ENCODE data around the gene PTPRK. TPM values are rescaled to one million over a fixed set of nuclear protein-coding genes. Genes with fewer than 3 reads are reported as not detected.

Gene PTPRK
- total and polyA plus RNA-seq, 4 donors = 8.2 to 224 (median 42.9) TPM

DNA sequence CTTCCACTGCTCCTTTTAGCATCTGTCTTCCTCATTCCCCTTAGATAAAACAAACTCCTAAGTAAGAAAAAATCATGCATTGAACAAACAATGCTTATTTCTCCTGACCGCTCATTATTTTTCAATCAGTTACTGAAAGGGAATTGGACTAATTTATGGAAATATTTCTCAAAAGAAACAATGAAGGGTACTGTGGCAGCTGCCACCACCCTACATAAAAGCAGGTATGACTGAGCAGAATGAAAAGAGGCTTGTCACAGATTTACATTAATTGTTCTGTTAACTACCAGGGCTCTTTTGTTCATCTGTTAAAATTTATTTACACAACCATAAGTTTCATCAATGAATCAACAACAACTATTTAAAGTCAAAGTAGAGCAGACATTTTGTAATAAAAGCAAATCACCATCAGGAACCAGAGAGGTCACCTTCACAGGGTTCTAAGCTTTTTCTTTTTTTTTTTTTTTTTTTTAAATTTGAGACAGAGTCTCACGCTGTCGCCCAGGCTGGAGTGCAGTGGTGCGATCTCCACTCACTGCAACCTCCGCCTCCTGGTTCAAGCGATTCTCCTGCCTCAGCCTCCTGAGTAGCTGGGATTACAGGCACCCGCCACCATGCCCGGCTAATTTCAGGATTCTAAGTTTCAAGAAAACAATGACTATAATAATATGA lies 204.0 kb downstream of the PTPRK start:
- Histone ChIP-seq H3K4me1 (ENCODE audit: control insufficient read depth in 5 of 5, insufficient read depth in 5 of 5, low read length in 5 of 5) (peaks cover 0 to 14% (median 0%) of the 10 kb centered on the region in 5 donors), H3K27ac (ENCODE audit: low read depth in 1 of 2, low read length in 1 of 2) (no peak overlapping the region), H3K27me3 (ENCODE audit: control insufficient read depth in 3 of 3, insufficient read depth in 3 of 3, low read length in 2 of 3) (no peaks in the 10 kb centered on the region), H3K4me3 (no peak overlapping the region), H3K9me3 (ENCODE audit: control insufficient read depth in 4 of 4, insufficient read depth in 3 of 4, low read length in 3 of 4) (no peaks in the 10 kb centered on the region), H3K36me3 (ENCODE audit: control insufficient read depth in 4 of 4, insufficient read depth in 4 of 4, low read length in 4 of 4) (no peaks in the 10 kb centered on the region), H3K9ac (ENCODE audit: insufficient read depth in 1 of 2, low read length in 2 of 2) (no peak overlapping the region)
- no peak for DNase-seq
- ATAC-seq (ENCODE audit: insufficient read depth, low FRiP score) = no peak
- 97 to 99% methylated on average over 8 of the region's 8 CpGs for WGBS, 2 donors
- TF ChIP-seq, protein P1, sequence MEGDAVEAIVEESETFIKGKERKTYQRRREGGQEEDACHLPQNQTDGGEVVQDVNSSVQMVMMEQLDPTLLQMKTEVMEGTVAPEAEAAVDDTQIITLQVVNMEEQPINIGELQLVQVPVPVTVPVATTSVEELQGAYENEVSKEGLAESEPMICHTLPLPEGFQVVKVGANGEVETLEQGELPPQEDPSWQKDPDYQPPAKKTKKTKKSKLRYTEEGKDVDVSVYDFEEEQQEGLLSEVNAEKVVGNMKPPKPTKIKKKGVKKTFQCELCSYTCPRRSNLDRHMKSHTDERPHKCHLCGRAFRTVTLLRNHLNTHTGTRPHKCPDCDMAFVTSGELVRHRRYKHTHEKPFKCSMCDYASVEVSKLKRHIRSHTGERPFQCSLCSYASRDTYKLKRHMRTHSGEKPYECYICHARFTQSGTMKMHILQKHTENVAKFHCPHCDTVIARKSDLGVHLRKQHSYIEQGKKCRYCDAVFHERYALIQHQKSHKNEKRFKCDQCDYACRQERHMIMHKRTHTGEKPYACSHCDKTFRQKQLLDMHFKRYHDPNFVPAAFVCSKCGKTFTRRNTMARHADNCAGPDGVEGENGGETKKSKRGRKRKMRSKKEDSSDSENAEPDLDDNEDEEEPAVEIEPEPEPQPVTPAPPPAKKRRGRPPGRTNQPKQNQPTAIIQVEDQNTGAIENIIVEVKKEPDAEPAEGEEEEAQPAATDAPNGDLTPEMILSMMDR (IDR thresholded peaks at IDR 0.05; ENCODE audit: control extremely low read depth, extremely low read depth) = no peak

DNA sequence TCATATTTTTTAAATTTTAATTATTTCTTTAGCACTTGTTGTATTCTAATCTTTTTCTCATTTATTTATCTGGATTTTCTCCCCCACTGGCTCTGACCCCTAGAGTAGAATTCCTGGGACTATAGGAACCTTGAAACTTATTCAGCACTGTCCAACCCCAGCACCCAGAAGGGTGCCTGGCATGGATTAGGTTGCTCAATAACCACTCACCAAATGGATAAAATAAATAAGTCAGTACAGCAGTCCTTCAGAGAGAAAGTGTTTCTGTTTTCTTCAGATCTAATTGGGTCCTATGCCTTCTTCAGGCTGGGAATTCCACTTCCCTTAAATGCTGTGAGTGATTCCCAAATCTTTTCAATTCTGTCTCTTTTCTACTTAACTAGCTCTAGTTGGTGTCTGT lies 206.2 kb downstream of the PTPRK start:
- H3K27me3 ChIP-seq (ENCODE audit: control insufficient read depth in 3 of 3, insufficient read depth in 3 of 3, low read length in 2 of 3) = no peaks in the 10 kb centered on the region
- no peak overlapping the region for H3K9ac ChIP-seq (ENCODE audit: insufficient read depth in 1 of 2, low read length in 2 of 2)
- TF ChIP-seq, protein P1 (IDR thresholded peaks at IDR 0.05; ENCODE audit: control extremely low read depth, extremely low read depth) = no peak
- no peak overlapping the region for H3K27ac ChIP-seq (ENCODE audit: low read depth in 1 of 2, low read length in 1 of 2)
- peaks cover 0 to 18% (median 0%) of the 10 kb centered on the region in 5 donors for H3K4me1 ChIP-seq (ENCODE audit: control insufficient read depth in 5 of 5, insufficient read depth in 5 of 5, low read length in 5 of 5)
- DNase-seq (no peak), ATAC-seq (ENCODE audit: insufficient read depth, low FRiP score) (no peak)
- no peaks in the 10 kb centered on the region for H3K9me3 ChIP-seq (ENCODE audit: control insufficient read depth in 4 of 4, insufficient read depth in 3 of 4, low read length in 3 of 4)
- no peak overlapping the region for H3K4me3 ChIP-seq
- no peaks in the 10 kb centered on the region for H3K36me3 ChIP-seq (ENCODE audit: control insufficient read depth in 4 of 4, insufficient read depth in 4 of 4, low read length in 4 of 4)

DNA sequence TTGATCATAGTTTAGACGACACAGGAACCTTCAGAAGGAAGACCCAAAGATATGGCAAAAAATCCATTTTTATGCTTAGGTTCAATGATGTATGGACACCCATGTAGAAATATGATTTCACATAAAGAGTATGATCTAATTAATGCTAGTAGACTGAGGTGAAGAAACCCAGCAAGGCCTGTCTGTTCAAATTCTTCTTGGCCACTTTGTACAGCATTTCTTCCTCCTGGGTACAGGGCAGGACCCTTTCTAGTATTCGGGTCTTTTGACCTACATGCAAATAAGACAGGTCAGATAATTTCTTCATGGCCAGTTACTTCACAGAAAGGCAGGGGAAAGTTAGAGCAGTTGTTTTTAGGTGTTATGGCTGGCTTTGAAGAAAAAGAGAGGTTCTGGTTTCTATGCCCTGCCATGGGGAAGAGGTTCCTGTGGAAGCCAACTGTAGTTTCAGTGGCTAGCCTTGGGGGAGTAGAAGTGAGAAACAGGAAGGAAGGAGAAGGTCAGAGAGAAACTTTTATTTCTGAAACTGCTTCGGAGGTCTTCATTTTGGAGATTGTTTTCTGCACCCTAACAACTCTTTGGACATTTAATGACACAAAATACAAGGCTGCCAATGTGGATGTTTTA lies 208.3 kb downstream of the PTPRK start:
- Histone ChIP-seq H3K36me3 (ENCODE audit: control insufficient read depth in 4 of 4, insufficient read depth in 4 of 4, low read length in 4 of 4) (no peaks in the 10 kb centered on the region), H3K27me3 (ENCODE audit: control insufficient read depth in 3 of 3, insufficient read depth in 3 of 3, low read length in 2 of 3) (no peaks in the 10 kb centered on the region), H3K9ac (ENCODE audit: insufficient read depth in 1 of 2, low read length in 2 of 2) (no peak overlapping the region), H3K4me1 (ENCODE audit: control insufficient read depth in 5 of 5, insufficient read depth in 5 of 5, low read length in 5 of 5) (peaks cover 0 to 11% (median 0%) of the 10 kb centered on the region in 5 donors), H3K27ac (ENCODE audit: low read depth in 1 of 2, low read length in 1 of 2) (no peak overlapping the region), H3K9me3 (ENCODE audit: control insufficient read depth in 4 of 4, insufficient read depth in 3 of 4, low read length in 3 of 4) (no peaks in the 10 kb centered on the region), H3K4me3 (no peak overlapping the region)
- TF ChIP-seq, protein P1 (IDR thresholded peaks at IDR 0.05; ENCODE audit: control extremely low read depth, extremely low read depth) = no peak
- WGBS, 2 donors = 64 to 74% methylated on average over 3 of the region's 3 CpGs
- DNase-seq (no peak), ATAC-seq (ENCODE audit: insufficient read depth, low FRiP score) (no peak)

All from lung (tissue), 12 donors.